ENCODE data around the gene ADGRV1.

The ADGRV1 gene

DNA sequence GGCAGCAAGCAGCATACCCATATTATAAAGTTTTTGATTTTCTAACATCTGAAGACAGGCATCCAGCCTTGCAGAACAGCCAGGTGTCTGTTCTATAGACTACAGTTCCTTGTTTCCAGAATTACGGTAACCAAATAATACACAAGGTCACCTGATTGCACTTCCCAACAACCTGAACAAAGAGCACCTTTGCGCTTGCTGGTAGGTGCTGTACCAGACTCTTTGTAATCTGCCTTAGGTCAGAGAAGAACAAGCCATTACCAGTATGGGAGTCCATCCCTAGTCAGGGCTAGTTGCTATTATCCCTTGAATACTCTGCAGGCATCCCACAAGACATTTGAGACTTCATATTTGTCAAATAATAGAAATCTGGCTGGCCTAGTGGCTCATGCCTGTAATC lies 568.3 kb downstream of the ADGRV1 start:
- Histone ChIP-seq H3K4me3 (ENCODE audit: severe bottlenecking) (no peak overlapping the region), H3K4me1 (ENCODE audit: insufficient read depth, poor library complexity, severe bottlenecking) (peaks cover 11% of the 10 kb centered on the region), H3K9me3 (ENCODE audit: severe bottlenecking) (no peaks in the 10 kb centered on the region), H3K27ac (ENCODE audit: poor library complexity, severe bottlenecking) (no peak overlapping the region), H3K27me3 (ENCODE audit: insufficient read depth, poor library complexity, severe bottlenecking) (no peaks in the 10 kb centered on the region), H3K36me3 (ENCODE audit: low read depth) (no peaks in the 10 kb centered on the region)
- DNase-seq (ENCODE audit: low spot score) = no peak
- TF ChIP-seq, protein P1, sequence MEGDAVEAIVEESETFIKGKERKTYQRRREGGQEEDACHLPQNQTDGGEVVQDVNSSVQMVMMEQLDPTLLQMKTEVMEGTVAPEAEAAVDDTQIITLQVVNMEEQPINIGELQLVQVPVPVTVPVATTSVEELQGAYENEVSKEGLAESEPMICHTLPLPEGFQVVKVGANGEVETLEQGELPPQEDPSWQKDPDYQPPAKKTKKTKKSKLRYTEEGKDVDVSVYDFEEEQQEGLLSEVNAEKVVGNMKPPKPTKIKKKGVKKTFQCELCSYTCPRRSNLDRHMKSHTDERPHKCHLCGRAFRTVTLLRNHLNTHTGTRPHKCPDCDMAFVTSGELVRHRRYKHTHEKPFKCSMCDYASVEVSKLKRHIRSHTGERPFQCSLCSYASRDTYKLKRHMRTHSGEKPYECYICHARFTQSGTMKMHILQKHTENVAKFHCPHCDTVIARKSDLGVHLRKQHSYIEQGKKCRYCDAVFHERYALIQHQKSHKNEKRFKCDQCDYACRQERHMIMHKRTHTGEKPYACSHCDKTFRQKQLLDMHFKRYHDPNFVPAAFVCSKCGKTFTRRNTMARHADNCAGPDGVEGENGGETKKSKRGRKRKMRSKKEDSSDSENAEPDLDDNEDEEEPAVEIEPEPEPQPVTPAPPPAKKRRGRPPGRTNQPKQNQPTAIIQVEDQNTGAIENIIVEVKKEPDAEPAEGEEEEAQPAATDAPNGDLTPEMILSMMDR (IDR thresholded peaks at IDR 0.05; ENCODE audit: poor library complexity, severe bottlenecking) = no peak
- ATAC-seq (ENCODE audit: low read depth) = no peak; the same call in 2 of the 3 replicates

DNA sequence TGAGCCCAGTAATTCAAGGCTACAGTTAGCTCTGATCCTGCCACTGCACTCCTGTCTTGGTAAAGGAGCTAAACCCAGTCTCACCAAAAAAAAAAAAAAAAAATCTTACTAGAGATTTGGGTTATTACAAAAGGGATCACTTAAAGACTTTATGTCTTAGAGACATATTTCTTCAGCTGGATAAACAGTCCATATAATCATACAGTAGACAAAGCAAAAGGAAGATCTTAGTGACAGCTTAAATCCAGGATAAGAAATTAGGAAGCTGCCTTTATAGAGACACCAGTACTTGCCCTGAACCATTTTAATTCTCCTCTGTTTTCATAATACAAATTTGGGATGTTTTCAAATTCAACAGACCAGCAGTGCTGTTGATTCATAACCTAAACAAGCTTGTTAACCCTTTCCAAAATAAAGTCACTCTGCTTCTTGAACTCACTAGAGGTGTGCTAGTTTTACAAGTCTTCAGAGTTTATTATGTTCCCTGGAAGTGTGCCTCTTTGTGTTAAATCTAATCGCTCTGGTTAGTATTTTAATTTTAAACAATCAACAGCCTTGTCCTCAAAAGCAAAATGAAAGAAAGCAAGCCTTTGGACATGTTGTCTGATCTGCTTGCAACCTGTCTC lies 569.0 kb downstream of the ADGRV1 start:
- TF ChIP-seq, protein P1 (IDR thresholded peaks at IDR 0.05; ENCODE audit: poor library complexity, severe bottlenecking) = no peak
- Histone ChIP-seq H3K4me1 (ENCODE audit: insufficient read depth, poor library complexity, severe bottlenecking) (peaks cover 11% of the 10 kb centered on the region), H3K27me3 (ENCODE audit: insufficient read depth, poor library complexity, severe bottlenecking) (no peaks in the 10 kb centered on the region), H3K9me3 (ENCODE audit: severe bottlenecking) (no peaks in the 10 kb centered on the region), H3K36me3 (ENCODE audit: low read depth) (no peaks in the 10 kb centered on the region), H3K4me3 (ENCODE audit: severe bottlenecking) (no peak overlapping the region), H3K27ac (ENCODE audit: poor library complexity, severe bottlenecking) (no peak overlapping the region)
- ATAC-seq (ENCODE audit: low read depth) (no peak), DNase-seq (ENCODE audit: low spot score) (no peak)

DNA sequence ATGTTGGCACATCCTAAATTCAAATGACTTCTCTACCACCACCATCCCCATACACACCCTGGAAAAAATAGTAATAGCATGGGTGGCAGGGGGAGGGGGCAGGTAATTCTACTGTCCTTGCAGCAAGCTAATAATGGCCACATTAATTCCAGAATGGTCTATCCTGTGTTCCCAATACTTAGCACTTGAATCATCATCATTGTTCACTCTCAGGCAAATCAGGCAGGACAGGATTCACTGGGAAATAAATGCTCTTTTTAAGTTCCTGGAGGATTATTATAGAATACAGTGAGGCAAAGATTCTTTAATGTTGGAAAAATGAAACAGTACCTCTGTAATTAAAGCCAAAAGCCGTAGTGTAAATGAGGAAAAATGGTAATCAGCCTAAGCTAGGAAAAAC lies 570.0 kb downstream of the ADGRV1 start:
- Histone ChIP-seq H3K4me3 (ENCODE audit: severe bottlenecking) (no peak overlapping the region), H3K9me3 (ENCODE audit: severe bottlenecking) (no peaks in the 10 kb centered on the region), H3K4me1 (ENCODE audit: insufficient read depth, poor library complexity, severe bottlenecking) (peaks cover 11% of the 10 kb centered on the region), H3K27ac (ENCODE audit: poor library complexity, severe bottlenecking) (no peak overlapping the region), H3K27me3 (ENCODE audit: insufficient read depth, poor library complexity, severe bottlenecking) (no peaks in the 10 kb centered on the region), H3K36me3 (ENCODE audit: low read depth) (no peaks in the 10 kb centered on the region)
- ATAC-seq (ENCODE audit: low read depth) = no peak
- DNase-seq (ENCODE audit: low spot score) = no peak
- TF ChIP-seq, protein P1 (IDR thresholded peaks at IDR 0.05; ENCODE audit: poor library complexity, severe bottlenecking) = no peak

- Histone ChIP-seq H3K36me3 (ENCODE audit: low read depth) (no peaks in the 10 kb centered on the region), H3K4me3 (ENCODE audit: severe bottlenecking) (no peak overlapping the region), H3K4me1 (ENCODE audit: insufficient read depth, poor library complexity, severe bottlenecking) (peaks cover 11% of the 10 kb centered on the region), H3K27me3 (ENCODE audit: insufficient read depth, poor library complexity, severe bottlenecking) (no peaks in the 10 kb centered on the region), H3K27ac (ENCODE audit: poor library complexity, severe bottlenecking) (no peak overlapping the region), H3K9me3 (ENCODE audit: severe bottlenecking) (no peaks in the 10 kb centered on the region)
- ATAC-seq (ENCODE audit: low read depth) (no peak), DNase-seq (ENCODE audit: low spot score) (no peak)
- TF ChIP-seq, protein P1 (IDR thresholded peaks at IDR 0.05; ENCODE audit: poor library complexity, severe bottlenecking) = no peak
Observed at GRCh38 chr5:91129748-91130147, 571.2 kb downstream of the ADGRV1 start.

DNA sequence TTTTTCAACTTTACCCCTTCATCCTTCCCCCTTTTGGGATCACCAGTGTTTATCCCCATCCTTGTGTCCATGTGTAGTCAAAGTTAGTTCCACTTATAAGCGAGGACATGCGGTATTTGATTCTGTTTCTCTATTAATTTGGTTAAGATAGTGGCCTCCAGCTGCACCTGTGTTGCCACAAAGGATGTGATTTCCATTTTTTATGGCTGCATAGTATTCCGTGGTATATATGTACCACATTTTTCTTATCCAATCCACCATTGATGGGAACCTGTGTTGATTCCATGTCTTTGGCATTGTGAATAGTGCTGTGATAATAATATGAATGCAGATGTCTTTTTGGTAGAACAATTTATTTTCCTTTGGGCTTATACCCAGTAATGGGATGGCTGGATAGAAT lies 572.2 kb downstream of the ADGRV1 start:
- ATAC-seq (ENCODE audit: low read depth) (no peak), DNase-seq (ENCODE audit: low spot score) (no peak)
- H3K27ac ChIP-seq (ENCODE audit: poor library complexity, severe bottlenecking) = no peak overlapping the region
- TF ChIP-seq, protein P1 (IDR thresholded peaks at IDR 0.05; ENCODE audit: poor library complexity, severe bottlenecking) = no peak
- H3K4me3 ChIP-seq (ENCODE audit: severe bottlenecking) = no peak overlapping the region
- H3K27me3 ChIP-seq (ENCODE audit: insufficient read depth, poor library complexity, severe bottlenecking) = no peaks in the 10 kb centered on the region
- peaks cover 18% of the 10 kb centered on the region for H3K4me1 ChIP-seq (ENCODE audit: insufficient read depth, poor library complexity, severe bottlenecking)
- H3K9me3 ChIP-seq (ENCODE audit: severe bottlenecking) = no peaks in the 10 kb centered on the region
- no peaks in the 10 kb centered on the region for H3K36me3 ChIP-seq (ENCODE audit: low read depth)
